GM21723 (cell line): Measurements from ENCODE around the gene MTRFR.
"Not testable (repeated sequence)": the region's sequence is repeated elsewhere in the genome, so short reads cannot be mapped to it uniquely, and the experiment has no call there.

Source experiments
- ATAC-seq: cut with Tn5 transposase; IDR thresholded peaks from one replicate; pipeline ENCODE4 v1.9.1; 2021; ENCODE audit warnings: mild to moderate bottlenecking, moderate library complexity; ENCODE audit not compliant: unreplicated experiment

MTRFR gene

GRCh38 chr12:123248996-123249741, 15.9 kb downstream of the MTRFR start:
- ATAC-seq, result not testable (repeated sequence)

GRCh38 chr12:123250471-123251383, 17.5 kb downstream of the MTRFR start:
- no peak for ATAC-seq

- ATAC-seq, result no peak
Measured at GRCh38 chr12:123251403-123252076, 18.3 kb downstream of the MTRFR start.

GRCh38 chr12:123252365-123252764, 19.1 kb downstream of the MTRFR start:
- ATAC-seq, result not testable (repeated sequence)

- no peak for ATAC-seq
Measured at GRCh38 chr12:123253641-123254459, 20.6 kb downstream of the MTRFR start.

GRCh38 chr12:123254853-123255446, 21.7 kb downstream of the MTRFR start:
- ATAC-seq, result no peak

GRCh38 chr12:123258593-123258992, 25.4 kb downstream of the MTRFR start:
- no peak for ATAC-seq

GRCh38 chr12:123260081-123260480, 26.8 kb downstream of the MTRFR start:
- no peak for ATAC-seq

- ATAC-seq, result no peak
Measured at GRCh38 chr12:123261196-123261595, 28.0 kb downstream of the MTRFR start.

- ATAC-seq, result no peak
Measured at GRCh38 chr12:123263196-123263817, 30.1 kb downstream of the MTRFR start.

- ATAC-seq, result no peak
Measured at GRCh38 chr12:123264642-123265041, 31.4 kb downstream of the MTRFR start.

GRCh38 chr12:123265851-123266678, 32.8 kb downstream of the MTRFR start:
- ATAC-seq, result no peak

- no peak for ATAC-seq
Measured at GRCh38 chr12:123266679-123267277, 33.5 kb downstream of the MTRFR start.

GRCh38 chr12:123267335-123267920, 34.2 kb downstream of the MTRFR start:
- no peak for ATAC-seq

- ATAC-seq, result no peak
Measured at GRCh38 chr12:123267991-123268843, 35.0 kb downstream of the MTRFR start.

- no peak for ATAC-seq
Measured at GRCh38 chr12:123268850-123269249, 35.6 kb downstream of the MTRFR start.

- ATAC-seq, result no peak
Measured at GRCh38 chr12:123269395-123269892, 36.2 kb downstream of the MTRFR start.
